ENCODE measurements around the gene CHSY1. TPM values are rescaled to one million over a fixed set of nuclear protein-coding genes. Genes with fewer than 3 reads are reported as not detected.
A peak's percentile ranks its signal among the peaks of the same experiment; 100 is the strongest.

Gene CHSY1
- total RNA-seq, 4 donors from 2014 or later = 16.9 to 85.3 (median 39.4) TPM

DNA sequence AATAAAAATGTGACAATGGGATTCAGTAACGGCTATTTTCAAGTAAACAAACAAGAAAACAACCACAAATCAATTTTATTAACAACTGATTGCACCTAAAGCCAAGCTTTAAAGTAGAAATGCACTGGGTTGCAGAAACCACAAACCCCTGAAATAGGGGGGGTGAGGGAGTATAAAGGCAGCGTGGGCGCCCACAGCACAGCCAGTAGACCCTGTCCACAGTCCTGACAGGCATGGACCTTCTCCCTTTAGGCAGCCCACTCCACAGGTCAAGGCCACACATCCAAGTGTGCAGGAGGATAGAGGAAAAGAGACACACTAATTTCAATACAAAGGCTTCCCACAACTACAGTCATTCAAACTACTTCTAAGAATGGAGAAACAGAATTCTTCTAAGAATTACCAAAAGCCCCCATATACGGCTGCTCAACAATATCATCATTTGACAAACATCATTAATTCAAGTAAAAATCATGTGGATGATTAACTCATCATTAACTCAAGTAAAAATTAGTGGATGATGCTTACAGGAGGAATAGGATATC lies 48.7 kb downstream of the CHSY1 start:
- DNase-seq (ENCODE audit: low spot score) = no peak
- ATAC-seq (ENCODE audit: low FRiP score) = no peak
- TF ChIP-seq, protein P1, sequence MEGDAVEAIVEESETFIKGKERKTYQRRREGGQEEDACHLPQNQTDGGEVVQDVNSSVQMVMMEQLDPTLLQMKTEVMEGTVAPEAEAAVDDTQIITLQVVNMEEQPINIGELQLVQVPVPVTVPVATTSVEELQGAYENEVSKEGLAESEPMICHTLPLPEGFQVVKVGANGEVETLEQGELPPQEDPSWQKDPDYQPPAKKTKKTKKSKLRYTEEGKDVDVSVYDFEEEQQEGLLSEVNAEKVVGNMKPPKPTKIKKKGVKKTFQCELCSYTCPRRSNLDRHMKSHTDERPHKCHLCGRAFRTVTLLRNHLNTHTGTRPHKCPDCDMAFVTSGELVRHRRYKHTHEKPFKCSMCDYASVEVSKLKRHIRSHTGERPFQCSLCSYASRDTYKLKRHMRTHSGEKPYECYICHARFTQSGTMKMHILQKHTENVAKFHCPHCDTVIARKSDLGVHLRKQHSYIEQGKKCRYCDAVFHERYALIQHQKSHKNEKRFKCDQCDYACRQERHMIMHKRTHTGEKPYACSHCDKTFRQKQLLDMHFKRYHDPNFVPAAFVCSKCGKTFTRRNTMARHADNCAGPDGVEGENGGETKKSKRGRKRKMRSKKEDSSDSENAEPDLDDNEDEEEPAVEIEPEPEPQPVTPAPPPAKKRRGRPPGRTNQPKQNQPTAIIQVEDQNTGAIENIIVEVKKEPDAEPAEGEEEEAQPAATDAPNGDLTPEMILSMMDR (IDR thresholded peaks at IDR 0.05) = no peak

DNA sequence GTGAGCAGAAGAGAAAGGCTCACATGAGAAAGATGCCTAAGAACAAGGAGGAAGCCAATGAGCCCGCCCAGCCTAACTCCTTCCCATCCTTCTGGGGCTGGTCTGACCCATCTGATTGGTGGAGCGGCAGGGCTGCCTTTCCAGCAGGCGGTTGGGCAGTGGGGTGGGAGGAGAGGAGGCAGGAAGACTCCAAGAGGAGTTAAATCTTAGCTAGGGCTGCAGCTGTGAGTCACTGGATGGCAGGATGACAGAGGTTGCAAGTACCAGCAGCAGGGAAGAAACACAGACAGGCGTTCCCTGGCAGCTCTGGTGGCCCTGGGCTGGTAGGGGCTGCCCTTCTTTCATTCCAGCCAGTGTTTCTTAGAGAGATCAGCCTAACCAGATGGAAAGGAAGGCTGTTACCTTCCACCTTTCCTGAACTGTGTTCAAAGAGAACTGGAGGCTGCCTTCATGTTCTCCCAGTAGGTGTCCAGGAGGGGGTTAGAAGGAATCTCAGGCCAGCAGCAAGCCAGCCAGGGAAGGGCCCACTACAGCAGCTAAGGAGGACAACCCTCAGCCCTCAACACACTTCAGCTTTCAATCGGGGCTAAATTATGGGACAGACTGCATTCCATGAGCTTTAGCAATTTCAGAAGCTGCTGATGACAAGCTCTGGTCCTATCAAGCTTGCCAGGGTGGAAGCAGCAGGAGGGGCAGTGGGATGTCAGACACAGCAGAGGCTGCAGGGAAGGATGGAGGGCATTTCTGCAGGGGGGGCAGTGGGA lies 50.3 kb downstream of the CHSY1 start:
- DNase-seq (ENCODE audit: low spot score) (peak; percentile 44), ATAC-seq (ENCODE audit: low FRiP score) (peak; percentile 95)
- TF ChIP-seq, protein P1 (IDR thresholded peaks at IDR 0.05) = no peak

DNA sequence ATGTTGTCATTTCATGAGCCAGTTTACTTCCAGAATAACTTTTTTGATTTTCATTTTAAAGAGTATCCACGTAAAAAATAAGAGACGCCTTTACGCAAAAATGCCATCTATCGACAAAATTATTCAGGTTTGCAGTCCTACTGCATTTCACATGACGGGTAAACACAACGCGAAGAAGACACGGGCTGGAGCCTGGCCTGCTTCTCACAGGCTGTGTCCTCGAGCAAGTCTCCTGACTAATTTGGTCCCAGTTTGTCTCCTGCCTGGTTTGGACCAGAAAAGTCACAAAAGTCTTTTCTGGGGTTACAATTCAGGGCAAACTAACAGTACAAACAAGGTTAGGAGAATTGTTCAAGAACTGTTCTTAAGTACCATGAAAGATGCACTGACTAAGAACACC lies 51.7 kb downstream of the CHSY1 start:
- TF ChIP-seq, protein P1 (IDR thresholded peaks at IDR 0.05) = no peak
- no peak for ATAC-seq (ENCODE audit: low FRiP score)
- no peak for DNase-seq (ENCODE audit: low spot score)

DNA sequence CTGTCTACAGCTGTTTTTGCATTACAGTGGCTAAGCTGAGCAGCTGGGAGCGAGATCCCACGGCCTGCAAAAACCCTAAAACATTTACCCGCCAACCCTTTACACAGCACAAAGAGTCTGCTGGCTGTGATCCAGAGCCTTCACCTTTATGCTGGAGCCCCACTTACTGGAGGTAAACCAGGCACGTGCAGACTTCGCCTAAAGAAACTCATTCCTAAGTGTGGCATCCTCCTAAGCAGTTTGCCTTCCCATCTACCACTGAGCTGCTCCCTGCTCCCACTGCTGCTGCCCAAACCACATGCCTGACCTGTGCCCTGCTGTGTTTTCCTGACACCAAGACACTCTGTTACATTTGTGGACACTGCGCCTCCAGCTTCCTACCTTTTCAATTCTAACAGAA lies 53.0 kb downstream of the CHSY1 start:
- DNase-seq (ENCODE audit: low spot score) (no peak), ATAC-seq (ENCODE audit: low FRiP score) (no peak)
- TF ChIP-seq, protein P1 (IDR thresholded peaks at IDR 0.05) = no peak

DNA sequence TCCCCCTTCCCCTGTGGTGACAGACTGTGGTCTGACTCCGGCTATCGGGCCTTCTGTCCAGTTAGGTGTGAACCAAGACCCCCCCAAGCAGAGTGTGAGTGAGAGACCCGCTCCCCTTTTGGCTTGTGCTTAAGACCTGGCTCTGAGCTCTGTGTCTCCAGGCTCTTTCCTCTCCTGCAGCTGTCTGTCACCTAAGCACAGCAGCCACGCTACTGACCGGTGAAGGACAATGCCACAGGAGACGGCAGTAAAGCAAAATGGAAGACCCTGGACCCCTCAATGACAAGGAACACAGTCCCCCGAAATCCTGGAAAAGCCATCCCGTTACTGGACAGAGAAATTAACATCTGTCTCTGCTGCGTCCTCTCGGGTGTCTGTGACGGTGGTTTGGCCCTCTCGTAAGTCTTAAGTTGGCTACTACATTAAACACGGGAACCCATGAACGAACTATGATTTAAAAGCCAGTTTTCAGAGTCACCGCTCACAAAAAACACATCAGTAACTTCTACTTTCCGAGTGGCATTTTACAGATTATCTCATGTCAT lies 53.7 kb downstream of the CHSY1 start:
- no peak for ATAC-seq (ENCODE audit: low FRiP score)
- TF ChIP-seq, protein P1 (IDR thresholded peaks at IDR 0.05) = no peak

DNA sequence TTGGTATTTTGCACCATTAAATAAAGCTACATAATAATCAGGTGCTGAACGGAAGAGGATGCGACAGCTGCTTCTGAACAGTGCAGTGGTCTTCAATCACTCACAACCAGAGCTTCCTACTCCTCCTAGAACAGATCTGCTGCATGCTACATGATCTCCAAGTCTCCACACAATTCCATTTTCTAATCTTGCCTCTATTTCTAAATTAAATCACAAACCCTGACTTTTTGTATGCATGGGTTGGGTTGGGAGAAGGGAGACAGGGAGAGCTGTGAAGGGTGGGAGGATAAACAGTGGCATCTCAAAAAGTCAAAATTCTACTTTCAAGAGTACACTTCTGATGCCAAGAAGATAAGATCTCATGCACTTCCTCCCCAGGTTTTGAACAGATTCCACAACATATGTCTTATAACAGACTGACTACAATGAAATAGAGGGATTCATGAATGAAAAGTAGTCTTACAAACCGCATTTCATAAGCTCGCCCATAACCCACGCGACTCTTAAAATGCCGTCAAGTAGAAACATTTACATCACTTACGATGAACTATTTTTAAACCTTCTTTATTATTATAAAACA lies 57.2 kb downstream of the CHSY1 start:
- DNase-seq (ENCODE audit: low spot score) (no peak), ATAC-seq (ENCODE audit: low FRiP score) (no peak)
- TF ChIP-seq, protein P1 (IDR thresholded peaks at IDR 0.05) = no peak

More for the DNA sequence above, 53.7 kb downstream of the CHSY1 start:
- no peak for DNase-seq (ENCODE audit: low spot score)

All from omental fat pad (tissue), 4 donors.